Panc1 (cell line): ENCODE measurements around the gene ASCC3.

Experiments
- CTCF ChIP-seq: fragments of 450-650 bp; IDR thresholded peaks from 2 replicates; pipeline ENCODE4 v1.5.1; 2017; ENCODE audit warnings: mild to moderate bottlenecking
- POLR2AphosphoS5 ChIP-seq: IDR thresholded peaks from 2 replicates; pipeline ENCODE4 v1.6.1; 2012; ENCODE audit warnings: mild to moderate bottlenecking, low read depth, low read length, moderate library complexity
- REST ChIP-seq, 2 experiments: IDR thresholded peaks; 2 replicates each; pipeline ENCODE4 v1.6.1; 2011 to 2012; ENCODE audit warnings: low read depth in 2 of 2, control low read depth in 1 of 2, low read length in 1 of 2, mild to moderate bottlenecking in 1 of 2, moderate library complexity in 1 of 2; ENCODE audit not compliant: insufficient read depth in 1 of 2

- TF ChIP-seq CTCF: no peak
- TF ChIP-seq POLR2AphosphoS5: no peak
- TF ChIP-seq REST (IDR thresholded peaks at IDR 0.05; ENCODE audit: insufficient read depth in 1 of 2, low read depth in 2 of 2, low read length in 1 of 2): no peak
These were observed 408.5 kb downstream of the ASCC3 start for GRCh38 chr6:100472674-100473073.
